Transverse colon (tissue), 4 donors: ENCODE results near the gene RPL39L. TPM values are rescaled to one million over a fixed set of nuclear protein-coding genes. Genes with fewer than 3 reads are reported as not detected.
"Not testable (repeated sequence)": the region's sequence is repeated elsewhere in the genome, so short reads cannot be mapped to it uniquely, and the experiment has no call there.

Source experiments
- DNase-seq: peaks from one replicate; pipeline ENCODE4 v3.0.0-alpha.2; 2019
- H3K27ac ChIP-seq, 4 donors: fragments of 200-600 bp; sonication (generic); 2 replicates each; pipeline ENCODE4 v1.5.1; 2016 to 2018; ENCODE audit warnings: inconsistent platforms in 4 of 4
- H3K27me3 ChIP-seq: fragments of 200-600 bp; sonication (generic); 2 replicates; pipeline ENCODE4 v1.5.1; 2017; ENCODE audit warnings: inconsistent platforms
- H3K36me3 ChIP-seq, 4 donors: fragments of 200-600 bp; sonication (generic); 2 replicates each; pipeline ENCODE4 v1.5.1; 2017 to 2019; ENCODE audit warnings: inconsistent platforms in 4 of 4
- H3K4me1 ChIP-seq, 4 donors: fragments of 200-600 bp; sonication (generic); 2 replicates each; pipeline ENCODE4 v1.5.1; 2017 to 2020; ENCODE audit warnings: inconsistent platforms in 4 of 4
- H3K4me3 ChIP-seq, 4 donors: fragments of 200-600 bp; sonication (generic); 1 replicate in 1 of 4; 2 replicates in 3 of 4; pipeline versions ENCODE4 v1.5.1 to v1.6.1; 2017 to 2019; ENCODE audit warnings: inconsistent platforms in 4 of 4
- H3K9me3 ChIP-seq, 2 donors: fragments of 200-600 bp; sonication (generic); 2 replicates each; pipeline ENCODE4 v1.5.1; 2017 to 2019; ENCODE audit warnings: inconsistent platforms in 2 of 2
- EP300 ChIP-seq: sonication (generic); formaldehyde crosslinking; IDR thresholded peaks from one replicate; pipeline ENCODE4 v1.6.1; 2017; ENCODE audit warnings: antibody characterized with exemption, low read depth
- POLR2A ChIP-seq: fragments of 450-650 bp; IDR thresholded peaks from one replicate; pipeline ENCODE4 v1.6.1; 2016; ENCODE audit warnings: antibody characterized with exemption, mild to moderate bottlenecking, moderate library complexity
- POLR2AphosphoS5 ChIP-seq, 3 donors: sonication (generic); formaldehyde crosslinking; IDR thresholded peaks; one replicate each; pipeline ENCODE4 v1.6.1; 2016; ENCODE audit warnings: antibody characterized with exemption in 3 of 3
- WGBS, 2 donors: methylation state at CpG; one replicate each; pipeline ENCODE4 v1.1.5; 2018; ENCODE audit warnings: low coverage in 1 of 2; 5-methylcytosine and 5-hydroxymethylcytosine counted together
- in situ Hi-C, 4 donors: fragments of 200-750 bp; cut with MboI; loops; one replicate each; pipeline versions ENCODE4 v1.15.0 to v1.15.1; 2017; ENCODE audit warnings: low sequenced_read_pairs in 3 of 4, low pct_ligation_motif_present in 1 of 4, low pct_unique_long_range_greater_than_20kb in 1 of 4
- intact Hi-C: fragments of 100-400 bp; cut with DNase I; formaldehyde crosslinking; loops from one replicate; pipeline ENCODE4 v1.15.1; 2023; ENCODE audit warnings: low total_unique reads
- total RNA-seq, 4 donors: library from RNA; depleted of rRNA; stranded (reverse); fragments of >200 nt; gene quantifications; one replicate each; pipeline ENCODE4 v1.1.0, GENCODE V29; 2016
- TF ChIP-seq, protein P1 (sequence below), 5 experiments: fragments of 200-600 bp in 3 of 5; fragments of 450-650 bp in 2 of 5; sonication (generic) in 3 of 5; IDR thresholded peaks; 1 replicate in 2 of 5; 2 replicates in 3 of 5; pipeline ENCODE4 v1.5.1; 2016 to 2017; ENCODE audit warnings: antibody characterized with exemption in 5 of 5, inconsistent platforms in 3 of 5, mild to moderate bottlenecking in 2 of 5, moderate library complexity in 1 of 5

Gene RPL39L
- total RNA-seq, 4 donors from 2014 or later, result 2.2 to 5.6 (median 2.4) TPM; not detected in 1

- 20 to 29% methylated on average over 3 of the region's 3 CpGs for WGBS, 2 donors
- peak overlapping the region in 3 of 4 donors; percentile 33 to 59 (median 40) for H3K4me3 ChIP-seq
Measured at GRCh38 chr3:187139895-187140253, 578 bp upstream of the RPL39L start.

GRCh38 chr3:187136936-187137335, 2.4 kb downstream of the RPL39L start:
- in situ Hi-C loops, result no loop called here

More at GRCh38 chr3:187139895-187140253, 578 bp upstream of the RPL39L start:
- TF ChIP-seq EP300 (no peak), POLR2A (no peak), POLR2AphosphoS5 (IDR thresholded peaks at IDR 0.05) (no peak)
- TF ChIP-seq, protein P1, sequence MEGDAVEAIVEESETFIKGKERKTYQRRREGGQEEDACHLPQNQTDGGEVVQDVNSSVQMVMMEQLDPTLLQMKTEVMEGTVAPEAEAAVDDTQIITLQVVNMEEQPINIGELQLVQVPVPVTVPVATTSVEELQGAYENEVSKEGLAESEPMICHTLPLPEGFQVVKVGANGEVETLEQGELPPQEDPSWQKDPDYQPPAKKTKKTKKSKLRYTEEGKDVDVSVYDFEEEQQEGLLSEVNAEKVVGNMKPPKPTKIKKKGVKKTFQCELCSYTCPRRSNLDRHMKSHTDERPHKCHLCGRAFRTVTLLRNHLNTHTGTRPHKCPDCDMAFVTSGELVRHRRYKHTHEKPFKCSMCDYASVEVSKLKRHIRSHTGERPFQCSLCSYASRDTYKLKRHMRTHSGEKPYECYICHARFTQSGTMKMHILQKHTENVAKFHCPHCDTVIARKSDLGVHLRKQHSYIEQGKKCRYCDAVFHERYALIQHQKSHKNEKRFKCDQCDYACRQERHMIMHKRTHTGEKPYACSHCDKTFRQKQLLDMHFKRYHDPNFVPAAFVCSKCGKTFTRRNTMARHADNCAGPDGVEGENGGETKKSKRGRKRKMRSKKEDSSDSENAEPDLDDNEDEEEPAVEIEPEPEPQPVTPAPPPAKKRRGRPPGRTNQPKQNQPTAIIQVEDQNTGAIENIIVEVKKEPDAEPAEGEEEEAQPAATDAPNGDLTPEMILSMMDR (IDR thresholded peaks at IDR 0.05), result peak in 2 of 5 experiments; percentile 1 to 23
- Histone ChIP-seq H3K9me3 (peaks cover 0 to under 1% of the 10 kb centered on the region in 2 donors), H3K36me3 (no peaks in the 10 kb centered on the region), H3K27ac (peak overlapping the region in 3 of 4 donors; percentile 66 to 76 (median 69)), H3K27me3 (no peaks in the 10 kb centered on the region), H3K4me1 (peaks cover 0 to 9% (median 6%) of the 10 kb centered on the region in 4 donors)
- intact Hi-C loops, result loop anchor here (10.0 kb wide), 1 partner anchor 1535 kb away; no protein-coding TSS in a partner anchor
- no peak for DNase-seq
- in situ Hi-C loops, result no loop called here

DNA sequence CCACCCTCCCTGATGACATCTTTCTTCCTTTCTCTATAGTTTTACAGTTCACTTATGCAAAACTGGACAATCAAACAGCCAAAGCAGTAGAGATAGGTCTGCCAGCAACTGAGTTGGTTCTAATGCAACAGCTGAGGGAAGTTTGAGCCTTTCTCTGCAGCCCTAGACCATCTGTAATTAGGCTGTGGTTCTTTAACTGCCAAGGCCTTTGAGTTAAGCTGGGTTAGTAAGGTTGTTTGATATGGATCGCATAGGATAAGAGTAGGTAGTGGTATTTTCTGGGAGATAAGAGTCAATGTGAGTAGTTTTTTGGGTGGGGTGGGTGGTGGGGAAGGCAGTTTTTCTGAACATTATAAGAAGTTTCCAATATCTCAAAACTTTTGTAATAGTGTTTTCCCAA, 3.0 kb downstream of the RPL39L start:
- no peak for TF ChIP-seq POLR2AphosphoS5 (IDR thresholded peaks at IDR 0.05)
- TF ChIP-seq EP300, result no peak
- TF ChIP-seq POLR2A, result no peak
- TF ChIP-seq, protein P1 (IDR thresholded peaks at IDR 0.05), result no peak
- intact Hi-C loops (no loop called here), in situ Hi-C loops (no loop called here)
- no peaks in the 10 kb centered on the region for H3K27me3 ChIP-seq
- WGBS, 2 donors, result 89 to 100% methylated on average over 1 of the region's 1 CpG
- no peak overlapping the region for H3K4me3 ChIP-seq
- no peak for DNase-seq
- no peak overlapping the region for H3K27ac ChIP-seq
- H3K4me1 ChIP-seq, result peaks cover 0 to 9% (median 6%) of the 10 kb centered on the region in 4 donors
- no peaks in the 10 kb centered on the region for H3K9me3 ChIP-seq
- H3K36me3 ChIP-seq, result no peaks in the 10 kb centered on the region

More at GRCh38 chr3:187136936-187137335, 2.4 kb downstream of the RPL39L start:
- peaks cover 0 to 9% (median 6%) of the 10 kb centered on the region in 4 donors for H3K4me1 ChIP-seq
- no peak for DNase-seq
- TF ChIP-seq EP300 (no peak), POLR2A (no peak), POLR2AphosphoS5 (IDR thresholded peaks at IDR 0.05) (no peak)
- TF ChIP-seq, protein P1 (IDR thresholded peaks at IDR 0.05), result no peak
- no peak overlapping the region for H3K4me3 ChIP-seq
- H3K9me3 ChIP-seq, result no peaks in the 10 kb centered on the region
- H3K27me3 ChIP-seq, result no peaks in the 10 kb centered on the region
- no peak overlapping the region for H3K27ac ChIP-seq
- 83 to 92% methylated on average over 4 of the region's 4 CpGs for WGBS, 2 donors
- intact Hi-C loops, result no loop called here
- H3K36me3 ChIP-seq, result no peaks in the 10 kb centered on the region

DNA sequence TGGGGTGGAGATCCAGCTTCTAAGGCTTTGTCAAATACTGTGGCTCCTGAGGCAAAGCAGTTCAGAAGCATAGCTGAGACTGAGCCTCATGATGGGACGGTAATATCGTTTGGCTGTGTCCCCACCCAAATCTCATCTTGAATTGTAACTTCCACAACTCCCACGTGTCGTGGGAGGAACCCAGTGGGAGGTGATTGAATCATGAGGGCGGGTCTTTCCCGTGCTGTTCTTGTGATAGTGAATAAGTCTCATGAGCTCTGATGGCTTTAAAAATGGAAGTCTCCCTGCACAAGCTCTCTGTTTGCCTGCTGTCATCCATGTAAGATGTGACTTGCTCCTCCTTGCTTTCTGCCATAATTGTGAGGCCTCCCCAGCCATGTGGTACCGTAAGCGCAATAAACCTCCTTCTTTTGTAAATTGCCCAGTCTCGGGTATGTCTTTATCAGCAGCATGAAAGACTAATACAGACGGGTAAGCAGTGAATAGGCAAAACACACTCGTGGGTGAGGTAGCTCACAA, 4.1 kb downstream of the RPL39L start:
- H3K4me3 ChIP-seq, intact Hi-C loops, H3K27ac ChIP-seq, in situ Hi-C loops, H3K27me3 ChIP-seq, H3K4me1 ChIP-seq, H3K36me3 ChIP-seq, H3K9me3 ChIP-seq, DNase-seq: not testable (repeated sequence)
- 97 to 98% methylated on average over 5 to 11 of the region's 11 CpGs for WGBS, 2 donors

GRCh38 chr3:187133181-187133580, 6.1 kb downstream of the RPL39L start:
- H3K27me3 ChIP-seq, H3K4me1 ChIP-seq, intact Hi-C loops, H3K9me3 ChIP-seq, H3K4me3 ChIP-seq, DNase-seq, H3K36me3 ChIP-seq, H3K27ac ChIP-seq, in situ Hi-C loops: not testable (repeated sequence)
- WGBS, 2 donors, result 62 to 100% methylated on average over 2 of the region's 2 CpGs
